SU-DHL-6 (cell line): Measurements from ENCODE around the gene UBE2G2.

Experiments used
- H2AFZ ChIP-seq: fragments of 200-600 bp; sonication (generic); 2 replicates; pipeline ENCODE4 v1.6.1; 2014; ENCODE audit warnings: low read depth, mild to moderate bottlenecking, moderate library complexity, mixed read lengths, antibody characterized with exemption, low read length; ENCODE audit not compliant: severe bottlenecking
- H3F3A ChIP-seq: fragments of 200-600 bp; shearing (Covaris generic); 2 replicates; pipeline ENCODE4 v1.6.0; 2016; ENCODE audit warnings: antibody characterized with exemption, mild to moderate bottlenecking; ENCODE audit not compliant: insufficient read depth
- H3K27ac ChIP-seq: fragments of 200-600 bp; sonication (generic); 2 replicates; pipeline ENCODE4 v1.5.1; 2016; ENCODE audit warnings: low read depth, mild to moderate bottlenecking, low read length, moderate library complexity, mixed read lengths
- H3K27me3 ChIP-seq: fragments of 200-600 bp; sonication (generic), shearing (Covaris generic); 2 replicates; pipeline ENCODE4 v1.6.0; 2014; ENCODE audit warnings: mild to moderate bottlenecking, low read length
- H3K36me3 ChIP-seq: fragments of 200-600 bp; sonication (generic); 2 replicates; pipeline ENCODE4 v1.6.1; 2014; ENCODE audit warnings: mild to moderate bottlenecking, low read length, mixed read lengths
- H3K4me2 ChIP-seq: fragments of 300-600, 200-600 bp; shearing (Covaris generic), sonication (generic); 2 replicates; pipeline ENCODE4 v1.6.0; 2014; ENCODE audit warnings: low read length, low read depth, mild to moderate bottlenecking; ENCODE audit not compliant: poor library complexity, severe bottlenecking
- H3K4me3 ChIP-seq: fragments of 200-600 bp; sonication (generic); 2 replicates; pipeline ENCODE4 v1.5.1; 2014; ENCODE audit warnings: antibody characterized with exemption, low read length, mild to moderate bottlenecking, mixed read lengths; ENCODE audit not compliant: insufficient read depth, poor library complexity, severe bottlenecking
- H3K79me2 ChIP-seq: fragments of 200-600 bp; sonication (generic); 2 replicates; pipeline ENCODE4 v1.6.1; 2014; ENCODE audit warnings: mild to moderate bottlenecking, low read length, moderate library complexity; ENCODE audit not compliant: insufficient read depth
- H3K9ac ChIP-seq: fragments of 200-600 bp; sonication (generic); 2 replicates; pipeline ENCODE4 v1.7.0; 2014; ENCODE audit warnings: mild to moderate bottlenecking, low read length
- H3K9me2 ChIP-seq: fragments of 200-600 bp; sonication (generic); replicated peaks from 2 replicates; pipeline ENCODE4 v1.6.1; 2014; ENCODE audit warnings: low read length; ENCODE audit not compliant: insufficient read depth
- H3K9me3 ChIP-seq: fragments of 200-600 bp; sonication (generic); 2 replicates; pipeline ENCODE4 v1.6.1; 2014; ENCODE audit warnings: low read length, mixed read lengths; ENCODE audit not compliant: insufficient read depth
- H4K20me1 ChIP-seq: fragments of 200-600 bp; sonication (generic); 2 replicates; pipeline ENCODE4 v1.6.1; 2014; ENCODE audit warnings: low read depth, mild to moderate bottlenecking, antibody characterized with exemption, low read length, moderate library complexity, mixed read lengths
- EZH2phosphoT487 ChIP-seq: fragments of 200-600 bp; sonication (generic), shearing (Covaris generic); conservative IDR thresholded peaks from 2 replicates; pipeline ENCODE4 v1.6.1; 2018; ENCODE audit warnings: mild to moderate bottlenecking, antibody characterized with exemption, low read length, moderate library complexity, mixed read lengths
- TF ChIP-seq, protein P1 (sequence below): fragments of 200-600 bp; sonication (generic); IDR thresholded peaks from one replicate; pipeline ENCODE4 v1.5.1; 2017; ENCODE audit warnings: antibody characterized with exemption, mild to moderate bottlenecking, low read length, moderate library complexity; ENCODE audit not compliant: insufficient read depth, poor library complexity, severe bottlenecking

Gene UBE2G2

DNA sequence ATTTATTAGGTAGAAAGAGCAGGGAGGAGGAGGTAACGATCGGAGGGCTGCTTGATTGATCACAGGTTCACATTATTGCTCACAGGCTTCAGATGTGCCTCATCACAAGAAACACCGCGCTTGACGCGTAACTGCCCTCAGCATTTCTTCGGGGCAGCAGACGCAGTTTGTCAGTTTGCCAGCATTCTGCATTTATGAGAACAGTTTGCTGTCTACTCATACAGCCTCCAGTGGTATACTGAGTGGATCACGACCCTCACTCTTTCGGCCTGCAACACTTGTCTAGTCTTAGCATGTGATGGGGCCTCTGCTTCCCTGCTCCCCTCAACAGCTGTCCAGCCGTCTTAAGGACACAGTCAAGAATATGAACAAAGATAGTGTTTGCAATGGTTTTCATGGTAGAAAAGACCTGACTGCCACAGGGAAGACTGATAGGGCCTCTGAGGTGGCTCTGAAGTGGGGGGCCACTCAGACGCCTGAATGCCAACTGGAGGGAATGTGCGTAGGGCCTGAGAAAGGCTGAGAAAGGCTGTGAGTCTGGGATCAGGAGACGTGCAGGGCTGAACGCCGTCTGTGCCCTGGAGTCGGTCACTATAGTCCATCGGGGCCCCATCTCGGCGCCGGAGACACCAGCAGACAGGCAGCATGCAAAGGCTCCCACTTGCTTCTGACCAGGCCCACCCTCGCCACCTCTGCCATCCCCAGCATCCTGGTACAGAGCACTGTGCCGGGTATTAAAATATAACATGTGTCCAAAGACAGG is 45.0 kb downstream of the UBE2G2 start:
- Histone ChIP-seq H3K9me3 (no peaks in the 10 kb centered on the region), H4K20me1 (no peaks in the 10 kb centered on the region), H3K27ac (no peak overlapping the region), H3K4me3 (no peak overlapping the region), H3K79me2 (no peaks in the 10 kb centered on the region), H3F3A (no peaks in the 10 kb centered on the region), H3K36me3 (no peaks in the 10 kb centered on the region), H3K9ac (no peak overlapping the region), H3K27me3 (no peaks in the 10 kb centered on the region), H2AFZ (no peak overlapping the region), H3K9me2 (no peaks in the 10 kb centered on the region), H3K4me2 (no peak overlapping the region)
- TF ChIP-seq, protein P1, sequence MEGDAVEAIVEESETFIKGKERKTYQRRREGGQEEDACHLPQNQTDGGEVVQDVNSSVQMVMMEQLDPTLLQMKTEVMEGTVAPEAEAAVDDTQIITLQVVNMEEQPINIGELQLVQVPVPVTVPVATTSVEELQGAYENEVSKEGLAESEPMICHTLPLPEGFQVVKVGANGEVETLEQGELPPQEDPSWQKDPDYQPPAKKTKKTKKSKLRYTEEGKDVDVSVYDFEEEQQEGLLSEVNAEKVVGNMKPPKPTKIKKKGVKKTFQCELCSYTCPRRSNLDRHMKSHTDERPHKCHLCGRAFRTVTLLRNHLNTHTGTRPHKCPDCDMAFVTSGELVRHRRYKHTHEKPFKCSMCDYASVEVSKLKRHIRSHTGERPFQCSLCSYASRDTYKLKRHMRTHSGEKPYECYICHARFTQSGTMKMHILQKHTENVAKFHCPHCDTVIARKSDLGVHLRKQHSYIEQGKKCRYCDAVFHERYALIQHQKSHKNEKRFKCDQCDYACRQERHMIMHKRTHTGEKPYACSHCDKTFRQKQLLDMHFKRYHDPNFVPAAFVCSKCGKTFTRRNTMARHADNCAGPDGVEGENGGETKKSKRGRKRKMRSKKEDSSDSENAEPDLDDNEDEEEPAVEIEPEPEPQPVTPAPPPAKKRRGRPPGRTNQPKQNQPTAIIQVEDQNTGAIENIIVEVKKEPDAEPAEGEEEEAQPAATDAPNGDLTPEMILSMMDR, result no peak
- no peak for TF ChIP-seq EZH2phosphoT487

DNA sequence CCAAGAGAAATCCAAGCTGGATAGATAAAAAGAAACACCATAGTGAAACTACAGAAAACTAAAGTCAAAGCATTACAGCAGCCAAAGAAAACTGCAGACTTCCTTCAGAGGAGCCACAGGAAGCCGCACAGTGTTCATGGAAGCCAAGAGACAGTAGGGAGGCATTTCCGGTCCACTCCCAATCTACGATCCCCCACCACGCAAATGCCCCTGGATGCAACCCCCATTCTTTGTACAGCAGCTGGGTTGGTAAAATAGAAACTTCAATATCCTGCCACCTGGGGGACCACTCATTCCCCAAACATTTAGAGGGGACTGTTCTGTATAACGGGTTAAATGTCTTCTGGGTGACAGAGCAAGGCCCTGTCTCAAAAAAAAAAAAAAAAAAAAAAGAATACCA is 46.4 kb downstream of the UBE2G2 start:
- Histone ChIP-seq H3K36me3 (no peaks in the 10 kb centered on the region), H3K9me3 (no peaks in the 10 kb centered on the region), H3K27me3 (no peaks in the 10 kb centered on the region), H3F3A (no peaks in the 10 kb centered on the region), H3K4me2 (no peak overlapping the region), H3K9me2 (no peaks in the 10 kb centered on the region), H3K9ac (no peak overlapping the region), H4K20me1 (no peaks in the 10 kb centered on the region), H3K79me2 (no peaks in the 10 kb centered on the region), H3K27ac (no peak overlapping the region), H3K4me3 (no peak overlapping the region), H2AFZ (no peak overlapping the region)
- TF ChIP-seq, protein P1, result no peak
- no peak for TF ChIP-seq EZH2phosphoT487

DNA sequence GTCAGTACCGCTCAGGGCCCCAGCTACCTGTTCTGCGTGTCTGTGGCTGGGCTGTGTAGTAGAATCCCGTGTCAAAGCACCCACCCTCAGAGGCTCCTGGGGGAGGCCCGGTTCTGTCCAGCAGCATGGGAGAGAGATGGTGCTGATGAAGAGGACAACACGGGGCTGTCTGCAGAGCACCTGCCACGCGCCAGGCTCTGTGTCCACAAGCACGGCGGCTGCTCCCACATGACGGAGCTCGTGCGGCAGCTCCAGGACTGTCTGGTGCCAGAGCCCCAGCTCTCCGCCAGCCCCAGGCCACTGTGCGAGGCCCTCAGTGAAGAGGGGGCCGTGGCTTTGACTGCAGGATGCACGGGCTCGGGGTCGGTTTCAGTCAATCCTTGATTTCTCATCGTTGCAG is 48.3 kb downstream of the UBE2G2 start:
- H3F3A ChIP-seq, result no peaks in the 10 kb centered on the region
- no peak overlapping the region for H3K27ac ChIP-seq
- no peak overlapping the region for H2AFZ ChIP-seq
- TF ChIP-seq, protein P1, result no peak
- no peak for TF ChIP-seq EZH2phosphoT487
- no peaks in the 10 kb centered on the region for H3K9me3 ChIP-seq
- no peaks in the 10 kb centered on the region for H3K79me2 ChIP-seq
- H4K20me1 ChIP-seq, result no peaks in the 10 kb centered on the region
- no peaks in the 10 kb centered on the region for H3K36me3 ChIP-seq
- H3K9me2 ChIP-seq, result no peaks in the 10 kb centered on the region
- no peak overlapping the region for H3K4me2 ChIP-seq
- H3K4me3 ChIP-seq, result no peak overlapping the region
- no peak overlapping the region for H3K9ac ChIP-seq
- H3K27me3 ChIP-seq, result no peaks in the 10 kb centered on the region
